GM12878 (cell line): Measurements from ENCODE around the gene MS4A6A. TPM values are rescaled to one million over a fixed set of nuclear protein-coding genes. Genes with fewer than 3 reads are reported as not detected.

Experiments used
- ATAC-seq: fragments of 200-7000 bp; cut with Tn5 transposase; 3 replicates; pipeline ENCODE4 v1.9.1; 2020; ENCODE audit warnings: mild to moderate bottlenecking, moderate library complexity
- BruUV-seq: library from RNA; stranded (reverse); fragments of 400-500 nt; replicated peaks from 2 replicates; lab custom pipeline; 2021; lab: Mats Ljungman, UMichigan
- CTCF ChIA-PET: fragments of 300-600 bp; sonication (Branson Sonifier 250); formaldehyde crosslinking; extraction: SDS; loops from one replicate; lab custom pipeline; 2021; ENCODE audit warnings: inconsistent platforms; lab: Yijun Ruan, JAX
- POLR2A ChIA-PET: fragments of 350-600 bp; formaldehyde crosslinking; extraction: SDS; loops from one replicate; lab custom pipeline; 2021; ENCODE audit warnings: inconsistent platforms; lab: Charles Lee
- RAD21 ChIA-PET: fragments of 300-600 bp; sonication (Branson Sonifier 250); formaldehyde crosslinking; loops from one replicate; lab custom pipeline; 2023; ENCODE audit warnings: antibody characterized with exemption; ENCODE audit not compliant: unreplicated experiment; lab: Charles Lee
- SMC1A ChIA-PET: fragments of 300-600 bp; sonication (Branson Sonifier 250); formaldehyde crosslinking; loops from one replicate; lab custom pipeline; 2023; ENCODE audit not compliant: unreplicated experiment, uncharacterized antibody; lab: Charles Lee
- DNase-seq: peaks from one replicate; pipeline ENCODE4 v3.0.0-alpha.2; 2011; ENCODE audit warnings: low read depth, low spot score
- FAIRE-seq: peaks from 3 replicates; lab custom pipeline; 2011; peaks lifted over from hg19 to GRCh38; lab: Jason Lieb, UNC
- H2AFZ ChIP-seq: 2 replicates; pipeline ENCODE4 v1.6.0; 2011; ENCODE audit warnings: low read depth, low read length, control low read depth; ENCODE audit not compliant: control insufficient read depth
- H3K27ac ChIP-seq: 2 replicates; pipeline ENCODE4 v1.5.1; 2011; ENCODE audit warnings: control low read depth; ENCODE audit not compliant: control insufficient read depth, insufficient read depth
- H3K27me3 ChIP-seq, 2 experiments: replicated peaks in 1 of 2; 2 replicates each; pipeline versions ENCODE4 v1.6.0 to v1.6.1; 2011; ENCODE audit warnings: low read length in 1 of 2; ENCODE audit not compliant: control insufficient read depth in 2 of 2, insufficient read depth in 2 of 2
- H3K36me3 ChIP-seq, 2 experiments: 2 replicates each; pipeline ENCODE4 v1.5.1; 2011; ENCODE audit warnings: low read length in 1 of 2; ENCODE audit not compliant: control insufficient read depth in 2 of 2, insufficient read depth in 2 of 2
- H3K4me1 ChIP-seq: 2 replicates; pipeline ENCODE4 v1.6.1; 2011; ENCODE audit warnings: mild to moderate bottlenecking, low read length, moderate library complexity, mixed read lengths; ENCODE audit not compliant: control insufficient read depth, insufficient read depth
- H3K4me2 ChIP-seq: 2 replicates; pipeline ENCODE4 v1.6.0; 2011; ENCODE audit warnings: control low read depth; ENCODE audit not compliant: control insufficient read depth, insufficient read depth
- H3K4me3 ChIP-seq: fragments of 200-600 bp; sonication (generic); 2 replicates; pipeline ENCODE4 v1.5.1; 2016
- H3K79me2 ChIP-seq: 2 replicates; pipeline ENCODE4 v1.6.0; 2011; ENCODE audit warnings: low read length; ENCODE audit not compliant: control insufficient read depth, insufficient read depth
- H3K9ac ChIP-seq: 2 replicates; pipeline ENCODE4 v1.8.0; 2011; ENCODE audit warnings: low read length, control low read depth, mixed read lengths; ENCODE audit not compliant: control insufficient read depth, insufficient read depth
- H3K9me3 ChIP-seq: replicated peaks from 3 replicates; pipeline ENCODE4 v1.5.1; 2011; ENCODE audit warnings: mild to moderate bottlenecking, low read length; ENCODE audit not compliant: control insufficient read depth, insufficient read depth
- H4K20me1 ChIP-seq: 2 replicates; pipeline ENCODE4 v1.6.0; 2011; ENCODE audit not compliant: control insufficient read depth, insufficient read depth
- CBX3 ChIP-seq: fragments of 200-600 bp; sonication (generic); IDR thresholded peaks from 2 replicates; pipeline ENCODE4 v1.6.1; 2016; ENCODE audit warnings: low read depth, borderline replicate concordance
- CREM ChIP-seq: IDR thresholded peaks from 2 replicates; pipeline ENCODE4 v1.6.1; 2014; ENCODE audit warnings: antibody characterized with exemption, low read depth
- CUX1 ChIP-seq: IDR thresholded peaks from 2 replicates; pipeline ENCODE4 v1.6.1; 2012; ENCODE audit warnings: improper control_type of control experiment, low read depth, low read length; ENCODE audit not compliant: insufficient replicate concordance
- ESRRA ChIP-seq: IDR thresholded peaks from 2 replicates; pipeline ENCODE4 v1.6.1; 2012; ENCODE audit warnings: mild to moderate bottlenecking, low read length, improper control_type of control experiment
- IRF5 ChIP-seq: fragments of 450-650 bp; IDR thresholded peaks from 2 replicates; pipeline ENCODE4 v1.6.1; 2017; ENCODE audit warnings: borderline replicate concordance
- JUND ChIP-seq: IDR thresholded peaks from 2 replicates; pipeline ENCODE4 v1.6.1; 2012; ENCODE audit warnings: low read depth, mild to moderate bottlenecking, low read length, improper control_type of control experiment, moderate library complexity
- KAT2A ChIP-seq: conservative IDR thresholded peaks from 2 replicates; pipeline ENCODE4 v1.6.1; 2011; ENCODE audit warnings: low read depth, low read length; ENCODE audit not compliant: control insufficient read depth
- MTA3 ChIP-seq: IDR thresholded peaks from 2 replicates; pipeline ENCODE4 v1.6.1; 2012; ENCODE audit warnings: low read length, inconsistent platforms, borderline replicate concordance
- MXI1 ChIP-seq: fragments of 150-350 bp; IDR thresholded peaks from 2 replicates; pipeline ENCODE4 v1.6.1; 2011; ENCODE audit warnings: low read depth, mild to moderate bottlenecking, inconsistent platforms, low read length, improper control_type of control experiment
- NBN ChIP-seq: fragments of 450-650 bp; IDR thresholded peaks from 2 replicates; pipeline ENCODE4 v1.6.1; 2016
- PAX5 ChIP-seq: IDR thresholded peaks from 2 replicates; pipeline ENCODE4 v1.6.1; 2011; ENCODE audit warnings: low read depth, low read length, borderline replicate concordance
- PML ChIP-seq: IDR thresholded peaks from 2 replicates; pipeline ENCODE4 v1.6.1; 2012; ENCODE audit warnings: low read length, inconsistent platforms
- SP1 ChIP-seq: IDR thresholded peaks from one replicate; pipeline ENCODE4 v1.6.1; 2011; ENCODE audit warnings: low read depth, low read length
- YBX1 ChIP-seq: fragments of 450-650 bp; IDR thresholded peaks from 2 replicates; pipeline ENCODE4 v1.6.1; 2016; ENCODE audit warnings: antibody characterized with exemption
- ZNF207 ChIP-seq: fragments of 450-650 bp; IDR thresholded peaks from 2 replicates; pipeline ENCODE4 v1.6.1; 2014; ENCODE audit warnings: antibody characterized with exemption, mild to moderate bottlenecking, borderline replicate concordance
- ZNF24 ChIP-seq: fragments of 450-650 bp; IDR thresholded peaks from 2 replicates; pipeline ENCODE4 v1.6.1; 2017; ENCODE audit warnings: antibody characterized with exemption, mild to moderate bottlenecking
- WGBS: methylation state at CpG from one replicate; pipeline ENCODE4 v1.1.6; 2016; ENCODE audit warnings: low lambda C conversion rate; ENCODE audit not compliant: insufficient replicate concordance, insufficient coverage; ENCODE audit errors: missing lambda C conversion rate; 5-methylcytosine and 5-hydroxymethylcytosine counted together
- in situ Hi-C: fragments of 300-500 bp; cut with MboI; formaldehyde crosslinking; loops from 9 replicates; pipeline ENCODE4 v1.14.3; 2018; ENCODE audit warnings: mixed read lengths
- intact Hi-C: fragments of 100-400 bp; cut with micrococcal nuclease; formaldehyde crosslinking; loops from one replicate; pipeline ENCODE4 v1.14.2; 2022; ENCODE audit not compliant: unreplicated experiment
- polyA plus RNA-seq, 11 experiments: library from polyadenylated mRNA; depleted of rRNA in 4 of 11; unstranded in 6 of 11; stranded (reverse) in 5 of 11; fragments of >200 nt; fragmentation: Nextera tagmentation in 4 of 11; fragmentation: Illumina TruSeq in 1 of 11; extraction: Ambion mirVana in 4 of 11; extraction: Trizol in 1 of 11; gene quantifications; 1 replicate in 1 of 11; 2 replicates in 10 of 11; pipeline versions ENCODE4 v1.2.1 to v1.2.3, GENCODE V29; 2011 to 2016; ENCODE audit warnings: inconsistent platforms in 2 of 11, missing spikeins in 2 of 11, low read depth in 1 of 11
- total RNA-seq, 4 experiments: library from RNA; depleted of rRNA in 3 of 4; stranded (reverse); fragments of >200 nt in 3 of 4; fragmentation: Illumina TruSeq in 1 of 4; extraction: Trizol in 1 of 4; gene quantifications; 2 replicates each; pipeline versions ENCODE4 v1.2.1 to v1.2.3, GENCODE V29; 2013 to 2021
- TF ChIP-seq, protein P1 (sequence below): IDR thresholded peaks from 2 replicates; pipeline ENCODE4 v1.6.1; 2012; ENCODE audit warnings: low read depth, low read length, improper control_type of control experiment

The MS4A6A gene
- total and polyA plus RNA-seq, 10 of the 15 experiments (the other 5 are each of a cell fraction or from before 2014, with no cell fraction given): 0.75 to 30.7 (median 9.0) TPM

DNA sequence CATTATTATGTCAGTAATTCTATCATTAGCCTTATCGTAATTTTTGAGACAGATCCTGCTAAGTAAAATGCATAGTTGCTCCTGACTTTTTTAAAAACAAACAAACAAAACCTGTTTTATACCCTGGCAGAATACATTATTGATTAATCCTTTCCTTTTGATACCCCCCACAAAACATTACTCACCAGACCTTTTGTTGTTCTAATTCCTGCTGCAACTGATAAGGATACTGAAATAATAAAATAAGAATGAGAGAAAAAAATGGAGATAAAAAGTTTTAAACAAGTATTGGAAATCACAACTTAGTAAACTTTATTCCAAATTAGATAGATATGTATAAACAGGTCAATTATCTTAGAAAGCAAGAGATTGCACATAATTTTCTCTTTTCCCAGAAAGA is 31.5 kb upstream of the MS4A6A start:
- no peaks in the 10 kb centered on the region for H3K79me2 ChIP-seq
- no peak overlapping the region for H3K4me2 ChIP-seq
- DNase-seq: no peak
- no peak overlapping the region for H3K4me3 ChIP-seq
- ChIA-PET SMC1A (interaction anchor here (1.0 to 1.2 kb wide), 3 partner anchors 16 to 34 kb away, joined by 3 read pairs; no protein-coding TSS in a partner anchor), CTCF (interaction anchor here (1.2 kb wide), 1 partner anchor 37 kb away, joined by 5 read pairs; no protein-coding TSS in a partner anchor), POLR2A (interaction anchor here (1.0 kb wide), 1 partner anchor 19 kb away, joined by 4 read pairs; no protein-coding TSS in a partner anchor), RAD21 (interaction anchor here (0.6 kb wide), 1 partner anchor 385 kb away, joined by 3 read pairs; no protein-coding TSS in a partner anchor)
- H3K4me1 ChIP-seq: no peaks in the 10 kb centered on the region
- no peaks in the 10 kb centered on the region for H3K27me3 ChIP-seq
- no peaks in the 10 kb centered on the region for H3K36me3 ChIP-seq
- in situ Hi-C loops: no loop called here
- H4K20me1 ChIP-seq: no peaks in the 10 kb centered on the region
- H3K9ac ChIP-seq: no peak overlapping the region
- H3K9me3 ChIP-seq: no peaks in the 10 kb centered on the region
- no peak for ATAC-seq
- H2AFZ ChIP-seq: no peak overlapping the region
- no peak overlapping the region for H3K27ac ChIP-seq
- 64% methylated on average over 1 of the region's 1 CpG for WGBS
- no peak for FAIRE-seq
- BruUV-seq: no TSS peak
- TF ChIP-seq KAT2A (no peak), PML (no peak), CREM (no peak), SP1 (no peak), IRF5 (no peak), MTA3 (no peak), CBX3 (no peak), NBN (no peak), PAX5 (no peak), ZNF24 (no peak), YBX1 (no peak), CUX1 (no peak), MXI1 (no peak), JUND (no peak), ESRRA (no peak), ZNF207 (no peak)
- TF ChIP-seq, protein P1, sequence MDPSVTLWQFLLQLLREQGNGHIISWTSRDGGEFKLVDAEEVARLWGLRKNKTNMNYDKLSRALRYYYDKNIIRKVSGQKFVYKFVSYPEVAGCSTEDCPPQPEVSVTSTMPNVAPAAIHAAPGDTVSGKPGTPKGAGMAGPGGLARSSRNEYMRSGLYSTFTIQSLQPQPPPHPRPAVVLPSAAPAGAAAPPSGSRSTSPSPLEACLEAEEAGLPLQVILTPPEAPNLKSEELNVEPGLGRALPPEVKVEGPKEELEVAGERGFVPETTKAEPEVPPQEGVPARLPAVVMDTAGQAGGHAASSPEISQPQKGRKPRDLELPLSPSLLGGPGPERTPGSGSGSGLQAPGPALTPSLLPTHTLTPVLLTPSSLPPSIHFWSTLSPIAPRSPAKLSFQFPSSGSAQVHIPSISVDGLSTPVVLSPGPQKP: no peak
- intact Hi-C loops: no loop called here
